OCI-LY3 (cell line): ENCODE data around the gene GRAMD2B.

Experiments
- H2AFZ ChIP-seq: fragments of 200-600, 300-600 bp; shearing (Covaris generic); 2 replicates; pipeline ENCODE4 v1.6.0; 2014; ENCODE audit warnings: antibody characterized with exemption, low read depth, low read length
- H3K27ac ChIP-seq: fragments of 200-600, 300-600 bp; sonication (generic); 2 replicates; pipeline ENCODE4 v1.5.1; 2014; ENCODE audit warnings: mild to moderate bottlenecking, low read length, moderate library complexity, mixed read lengths
- H3K27me3 ChIP-seq: fragments of 200-600, 300-600 bp; sonication (generic); 2 replicates; pipeline ENCODE4 v1.6.1; 2014; ENCODE audit warnings: low read depth, low read length, mixed read lengths
- H3K36me3 ChIP-seq: fragments of 200-600, 300-600 bp; sonication (generic); replicated peaks from 2 replicates; pipeline ENCODE3; 2014; ENCODE audit warnings: low read depth, low read length, mixed read lengths
- H3K4me1 ChIP-seq: fragments of 300-600, 200-600 bp; sonication (generic); 2 replicates; pipeline ENCODE4 v1.6.1; 2014; ENCODE audit warnings: low read length, mixed read lengths
- H3K4me2 ChIP-seq: fragments of 200-600, 300-600 bp; sonication (generic); 2 replicates; pipeline ENCODE4 v1.6.1; 2014; ENCODE audit warnings: low read length, mixed read lengths
- H3K4me3 ChIP-seq: fragments of 300-600, 200-600 bp; sonication (generic); 2 replicates; pipeline ENCODE4 v1.5.1; 2014; ENCODE audit warnings: antibody characterized with exemption, mild to moderate bottlenecking, low read length, moderate library complexity
- H3K79me2 ChIP-seq: fragments of 300-600, 200-600 bp; shearing (Covaris generic); 2 replicates; pipeline ENCODE4 v1.6.1; 2014; ENCODE audit warnings: mild to moderate bottlenecking, low read length, mixed read lengths
- H3K9ac ChIP-seq: fragments of 300-600, 200-600 bp; shearing (Covaris generic); 2 replicates; pipeline ENCODE4 v1.6.0; 2014; ENCODE audit warnings: mild to moderate bottlenecking, low read length, moderate library complexity
- H3K9me3 ChIP-seq: fragments of 200-600, 300-600 bp; shearing (Covaris generic); 2 replicates; pipeline ENCODE4 v1.6.1; 2014; ENCODE audit warnings: low read length, mixed read lengths; ENCODE audit not compliant: insufficient read depth
- H4K20me1 ChIP-seq: fragments of 200-600, 300-600 bp; sonication (generic); 2 replicates; pipeline ENCODE4 v1.6.1; 2016; ENCODE audit warnings: low read length, mixed read lengths; ENCODE audit not compliant: insufficient read depth
- EZH2phosphoT487 ChIP-seq: fragments of 200-600 bp; shearing (Covaris generic); IDR thresholded peaks from 2 replicates; pipeline ENCODE4 v1.6.1; 2018; ENCODE audit warnings: antibody characterized with exemption, mixed run types, low read depth
- TF ChIP-seq, protein P1 (sequence below): fragments of 200-600, 300-600 bp; sonication (generic); IDR thresholded peaks from 2 replicates; pipeline ENCODE4 v1.5.1; 2014; ENCODE audit warnings: antibody characterized with exemption, low read length, low read depth

Gene GRAMD2B

DNA sequence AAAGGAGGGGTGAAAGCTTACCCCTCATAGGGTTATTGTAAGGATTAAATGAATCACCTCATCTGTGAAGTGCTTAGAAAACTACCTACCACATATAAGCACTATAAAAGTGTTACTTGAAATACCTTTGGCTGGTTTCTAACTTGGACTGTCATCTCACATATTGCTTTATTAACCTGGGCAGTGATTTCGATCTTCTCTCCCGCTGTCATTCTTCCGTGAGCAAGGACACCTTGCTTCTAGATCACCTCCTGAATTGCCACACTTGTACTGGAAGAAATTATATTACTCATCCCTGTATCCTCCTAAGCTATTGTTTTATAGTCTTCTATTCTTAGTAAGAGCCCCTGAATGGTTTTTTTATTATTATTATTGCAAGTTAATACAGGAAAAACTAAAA lies 34.0 kb upstream of the GRAMD2B start:
- H3K4me2 ChIP-seq = no peak overlapping the region
- H3K4me3 ChIP-seq = no peak overlapping the region
- TF ChIP-seq, protein P1, sequence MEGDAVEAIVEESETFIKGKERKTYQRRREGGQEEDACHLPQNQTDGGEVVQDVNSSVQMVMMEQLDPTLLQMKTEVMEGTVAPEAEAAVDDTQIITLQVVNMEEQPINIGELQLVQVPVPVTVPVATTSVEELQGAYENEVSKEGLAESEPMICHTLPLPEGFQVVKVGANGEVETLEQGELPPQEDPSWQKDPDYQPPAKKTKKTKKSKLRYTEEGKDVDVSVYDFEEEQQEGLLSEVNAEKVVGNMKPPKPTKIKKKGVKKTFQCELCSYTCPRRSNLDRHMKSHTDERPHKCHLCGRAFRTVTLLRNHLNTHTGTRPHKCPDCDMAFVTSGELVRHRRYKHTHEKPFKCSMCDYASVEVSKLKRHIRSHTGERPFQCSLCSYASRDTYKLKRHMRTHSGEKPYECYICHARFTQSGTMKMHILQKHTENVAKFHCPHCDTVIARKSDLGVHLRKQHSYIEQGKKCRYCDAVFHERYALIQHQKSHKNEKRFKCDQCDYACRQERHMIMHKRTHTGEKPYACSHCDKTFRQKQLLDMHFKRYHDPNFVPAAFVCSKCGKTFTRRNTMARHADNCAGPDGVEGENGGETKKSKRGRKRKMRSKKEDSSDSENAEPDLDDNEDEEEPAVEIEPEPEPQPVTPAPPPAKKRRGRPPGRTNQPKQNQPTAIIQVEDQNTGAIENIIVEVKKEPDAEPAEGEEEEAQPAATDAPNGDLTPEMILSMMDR = no peak
- no peak for TF ChIP-seq EZH2phosphoT487
- H3K9me3 ChIP-seq = no peaks in the 10 kb centered on the region
- no peak overlapping the region for H3K9ac ChIP-seq
- H3K36me3 ChIP-seq = no peaks in the 10 kb centered on the region
- H3K27me3 ChIP-seq = no peaks in the 10 kb centered on the region
- H3K27ac ChIP-seq = no peak overlapping the region
- no peak overlapping the region for H2AFZ ChIP-seq
- H4K20me1 ChIP-seq = no peaks in the 10 kb centered on the region
- no peaks in the 10 kb centered on the region for H3K79me2 ChIP-seq
- H3K4me1 ChIP-seq = no peaks in the 10 kb centered on the region

DNA sequence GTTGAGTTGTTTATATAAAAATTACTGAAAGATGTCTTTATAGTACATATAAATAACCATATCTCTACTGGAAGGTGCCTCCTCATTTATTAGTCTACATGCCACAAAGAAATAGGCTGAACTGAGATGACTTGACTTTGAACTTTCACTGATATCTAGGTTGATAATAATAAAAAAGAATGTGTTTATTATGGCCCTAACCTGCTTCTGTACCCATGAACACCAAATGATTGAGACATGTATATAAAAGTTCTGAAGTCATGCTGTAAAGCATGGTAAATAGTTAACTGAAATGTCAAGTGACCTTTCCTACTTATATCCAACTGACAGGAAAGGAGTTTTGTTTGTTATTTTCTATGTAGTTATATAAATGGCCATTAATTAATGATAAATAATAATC lies 33.2 kb upstream of the GRAMD2B start:
- Histone ChIP-seq H3K79me2 (no peaks in the 10 kb centered on the region), H3K9me3 (no peaks in the 10 kb centered on the region), H3K4me1 (no peaks in the 10 kb centered on the region), H4K20me1 (no peaks in the 10 kb centered on the region), H2AFZ (no peak overlapping the region), H3K27me3 (no peaks in the 10 kb centered on the region), H3K4me3 (no peak overlapping the region), H3K27ac (no peak overlapping the region), H3K9ac (no peak overlapping the region), H3K4me2 (no peak overlapping the region), H3K36me3 (no peaks in the 10 kb centered on the region)
- TF ChIP-seq, protein P1 = no peak
- TF ChIP-seq EZH2phosphoT487 = no peak

DNA sequence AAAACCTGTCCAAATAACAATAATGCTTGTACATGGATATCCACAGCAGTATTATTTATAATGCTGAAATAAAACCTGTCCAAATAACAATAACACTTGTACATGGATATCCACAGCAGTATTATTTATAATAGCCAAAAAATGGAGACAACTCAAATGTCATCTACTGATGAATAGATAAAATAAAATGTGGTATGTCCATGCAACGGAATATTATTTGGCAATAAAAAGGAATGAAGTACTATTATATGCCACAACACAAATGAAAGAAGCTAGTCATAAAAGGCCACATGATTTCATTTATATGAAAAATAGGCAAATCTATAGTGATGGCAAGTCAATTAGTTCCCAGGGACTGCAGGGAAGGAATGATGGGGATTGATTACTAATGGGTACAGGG lies 31.8 kb upstream of the GRAMD2B start:
- Histone ChIP-seq H3K9ac (no peak overlapping the region), H2AFZ (no peak overlapping the region)

GRCh38 chr5:126394211-126394788 lies 28.9 kb upstream of the GRAMD2B start:
- H3K4me2 ChIP-seq = no peak overlapping the region
- H3K9ac ChIP-seq = no peak overlapping the region
- H4K20me1 ChIP-seq = no peaks in the 10 kb centered on the region
- TF ChIP-seq, protein P1 = no peak
- no peak for TF ChIP-seq EZH2phosphoT487
- H3K27ac ChIP-seq = no peak overlapping the region
- H2AFZ ChIP-seq = no peak overlapping the region
- no peaks in the 10 kb centered on the region for H3K4me1 ChIP-seq
- 0 out of 2 replicates have a peak, but pooled peaks cover 3% of the 10 kb centered on the region for H3K9me3 ChIP-seq
- H3K4me3 ChIP-seq = no peak overlapping the region
- no peaks in the 10 kb centered on the region for H3K79me2 ChIP-seq
- H3K27me3 ChIP-seq = no peaks in the 10 kb centered on the region
- H3K36me3 ChIP-seq = no peaks in the 10 kb centered on the region

More for the DNA sequence above, 31.8 kb upstream of the GRAMD2B start:
- TF ChIP-seq EZH2phosphoT487 = no peak
- TF ChIP-seq, protein P1 = no peak
- Histone ChIP-seq H3K4me1 (no peaks in the 10 kb centered on the region), H3K79me2 (no peaks in the 10 kb centered on the region), H3K36me3 (no peaks in the 10 kb centered on the region), H3K27ac (no peak overlapping the region), H3K27me3 (no peaks in the 10 kb centered on the region), H3K9me3 (no peaks in the 10 kb centered on the region), H4K20me1 (no peaks in the 10 kb centered on the region), H3K4me3 (no peak overlapping the region), H3K4me2 (no peak overlapping the region)
